GM10266 (cell line): ENCODE data around the gene DYNLRB1.

Source experiments
- DNase-seq: peaks from one replicate; pipeline ENCODE4 v3.0.0; 2012; ENCODE audit errors: extremely low spot score
- CTCF ChIP-seq: IDR thresholded peaks from 2 replicates; pipeline ENCODE4 v1.5.1; 2012; ENCODE audit warnings: mild to moderate bottlenecking, low read depth; ENCODE audit not compliant: control insufficient read depth, insufficient read depth; ENCODE audit errors: missing control alignments

The DYNLRB1 gene

GRCh38 chr20:34532320-34532719, 16.1 kb downstream of the DYNLRB1 start:
- no peak for TF ChIP-seq CTCF
- DNase-seq: no peak

GRCh38 chr20:34532756-34533155, 16.5 kb downstream of the DYNLRB1 start:
- TF ChIP-seq CTCF: no peak
- no peak for DNase-seq

GRCh38 chr20:34534391-34535165, 18.4 kb downstream of the DYNLRB1 start:
- no peak for DNase-seq
- TF ChIP-seq CTCF: no peak

- TF ChIP-seq CTCF: no peak
- DNase-seq: no peak
Measured at GRCh38 chr20:34535301-34535840, 19.1 kb downstream of the DYNLRB1 start.

GRCh38 chr20:34535857-34536256, 19.6 kb downstream of the DYNLRB1 start:
- TF ChIP-seq CTCF: no peak
- DNase-seq: no peak

- peak; percentile 37 for TF ChIP-seq CTCF
- DNase-seq: no peak
Measured at GRCh38 chr20:34536798-34537394, 20.7 kb downstream of the DYNLRB1 start.

GRCh38 chr20:34537651-34538050, 21.4 kb downstream of the DYNLRB1 start:
- no peak for TF ChIP-seq CTCF
- no peak for DNase-seq
